Stomach (tissue), 4 donors: ENCODE measurements around the gene CACNA1I.

Experiments
- EP300 ChIP-seq: sonication (generic); formaldehyde crosslinking; IDR thresholded peaks from one replicate; pipeline ENCODE4 v1.6.1; 2017; ENCODE audit warnings: antibody characterized with exemption
- POLR2A ChIP-seq, 4 donors: fragments of 450-650 bp; IDR thresholded peaks; one replicate each; pipeline ENCODE4 v1.6.1; 2016; ENCODE audit warnings: antibody characterized with exemption in 4 of 4, control low read depth in 2 of 4, mild to moderate bottlenecking in 1 of 4, moderate library complexity in 1 of 4
- POLR2AphosphoS5 ChIP-seq, 3 donors: sonication (generic); formaldehyde crosslinking; IDR thresholded peaks; one replicate each; pipeline ENCODE4 v1.6.1; 2016; ENCODE audit warnings: antibody characterized with exemption in 3 of 3
- TF ChIP-seq, protein P1 (sequence below), 7 experiments: fragments of 450-650 bp in 4 of 7; fragments of 200-600 bp in 3 of 7; sonication (generic) in 3 of 7; IDR thresholded peaks; one replicate each; pipeline ENCODE4 v1.5.1; 2016 to 2019; ENCODE audit warnings: antibody characterized with exemption in 7 of 7, control low read depth in 2 of 7, mild to moderate bottlenecking in 1 of 7

DNA sequence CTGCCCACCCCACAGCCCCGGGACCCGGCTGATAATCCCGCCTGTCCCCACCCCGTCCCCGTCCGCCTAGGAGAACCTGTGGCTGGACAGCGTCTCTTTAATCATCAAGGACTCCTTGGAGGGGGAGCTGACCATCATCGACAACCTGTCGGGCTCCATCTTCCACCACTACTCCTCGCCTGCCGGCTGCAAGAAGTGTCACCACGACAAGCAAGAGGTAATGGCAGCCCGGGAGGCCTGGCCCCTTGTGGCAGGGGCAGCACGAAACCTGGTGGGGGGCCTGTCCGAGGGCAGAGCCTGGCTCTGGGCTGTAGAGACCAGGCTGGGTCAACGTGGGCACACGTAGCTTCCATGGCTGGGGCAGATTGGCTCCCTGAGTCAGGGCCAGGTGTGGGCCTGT lies 109.1 kb downstream of the CACNA1I start:
- TF ChIP-seq EP300, result no peak
- TF ChIP-seq, protein P1, sequence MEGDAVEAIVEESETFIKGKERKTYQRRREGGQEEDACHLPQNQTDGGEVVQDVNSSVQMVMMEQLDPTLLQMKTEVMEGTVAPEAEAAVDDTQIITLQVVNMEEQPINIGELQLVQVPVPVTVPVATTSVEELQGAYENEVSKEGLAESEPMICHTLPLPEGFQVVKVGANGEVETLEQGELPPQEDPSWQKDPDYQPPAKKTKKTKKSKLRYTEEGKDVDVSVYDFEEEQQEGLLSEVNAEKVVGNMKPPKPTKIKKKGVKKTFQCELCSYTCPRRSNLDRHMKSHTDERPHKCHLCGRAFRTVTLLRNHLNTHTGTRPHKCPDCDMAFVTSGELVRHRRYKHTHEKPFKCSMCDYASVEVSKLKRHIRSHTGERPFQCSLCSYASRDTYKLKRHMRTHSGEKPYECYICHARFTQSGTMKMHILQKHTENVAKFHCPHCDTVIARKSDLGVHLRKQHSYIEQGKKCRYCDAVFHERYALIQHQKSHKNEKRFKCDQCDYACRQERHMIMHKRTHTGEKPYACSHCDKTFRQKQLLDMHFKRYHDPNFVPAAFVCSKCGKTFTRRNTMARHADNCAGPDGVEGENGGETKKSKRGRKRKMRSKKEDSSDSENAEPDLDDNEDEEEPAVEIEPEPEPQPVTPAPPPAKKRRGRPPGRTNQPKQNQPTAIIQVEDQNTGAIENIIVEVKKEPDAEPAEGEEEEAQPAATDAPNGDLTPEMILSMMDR (IDR thresholded peaks at IDR 0.05), result no peak
- no peak for TF ChIP-seq POLR2A (IDR thresholded peaks at IDR 0.05)
- TF ChIP-seq POLR2AphosphoS5 (IDR thresholded peaks at IDR 0.05), result no peak
